ENCODE data around the gene EYS. TPM values are rescaled to one million over a fixed set of nuclear protein-coding genes. Genes with fewer than 3 reads are reported as not detected.

EYS gene
- total and polyA plus RNA-seq, 3 experiments from 2014 or later = not detected

GRCh38 chr6:65706436-65706835 lies 590 bp downstream of the EYS start:
- POLR2A ChIA-PET = no interaction called here
- DNase-seq = no peak
- H3K4me1 Mint-ChIP-seq = no peaks in the 10 kb centered on the region
- H3K27me3 ChIP-seq (ENCODE audit: insufficient read depth, low read length, poor library complexity, severe bottlenecking) = no peaks in the 10 kb centered on the region
- CTCF ChIA-PET = no interaction called here
- H3K9me3 Mint-ChIP-seq = peaks cover 2 to 24% (median 6%) of the 10 kb centered on the region in 5 donors
- no peaks in the 10 kb centered on the region for H3K36me3 ChIP-seq (ENCODE audit: insufficient read depth, low read length)
- H3K27ac Mint-ChIP-seq = no peak overlapping the region
- no peaks in the 10 kb centered on the region for H3K27me3 Mint-ChIP-seq
- H3K27ac ChIP-seq (ENCODE audit: low read depth, low read length) = no peak overlapping the region
- H3K36me3 Mint-ChIP-seq = no peaks in the 10 kb centered on the region
- H3K9me3 ChIP-seq (ENCODE audit: low read length) = no peaks in the 10 kb centered on the region
- H3K4me3 ChIP-seq (ENCODE audit: low read length) = no peak overlapping the region
- H3K4me1 ChIP-seq (ENCODE audit: insufficient read depth, low read length) = no peaks in the 10 kb centered on the region
- no peak overlapping the region for H3K4me3 Mint-ChIP-seq

- no peaks in the 10 kb centered on the region for H3K9me3 ChIP-seq (ENCODE audit: low read length)
- no peaks in the 10 kb centered on the region for H3K36me3 ChIP-seq (ENCODE audit: insufficient read depth, low read length)
- Mint-ChIP-seq H3K4me3 (no peak overlapping the region), H3K9me3 (peaks cover 2 to 25% (median 10%) of the 10 kb centered on the region in 5 donors), H3K27me3 (no peaks in the 10 kb centered on the region), H3K36me3 (no peaks in the 10 kb centered on the region), H3K27ac (no peak overlapping the region), H3K4me1 (no peaks in the 10 kb centered on the region)
- DNase-seq = no peak
- H3K4me1 ChIP-seq (ENCODE audit: insufficient read depth, low read length) = no peaks in the 10 kb centered on the region
- CTCF ChIA-PET = no interaction called here
- no peaks in the 10 kb centered on the region for H3K27me3 ChIP-seq (ENCODE audit: insufficient read depth, low read length, poor library complexity, severe bottlenecking)
- POLR2A ChIA-PET = no interaction called here
- no peak overlapping the region for H3K27ac ChIP-seq (ENCODE audit: low read depth, low read length)
- H3K4me3 ChIP-seq (ENCODE audit: low read length) = no peak overlapping the region
These were observed 5.7 kb downstream of the EYS start for GRCh38 chr6:65701325-65701724.

GRCh38 chr6:65700561-65700960 lies 6.5 kb downstream of the EYS start:
- no peaks in the 10 kb centered on the region for H3K4me1 Mint-ChIP-seq
- H3K27me3 Mint-ChIP-seq = no peaks in the 10 kb centered on the region
- no peaks in the 10 kb centered on the region for H3K9me3 ChIP-seq (ENCODE audit: low read length)
- H3K36me3 Mint-ChIP-seq = no peaks in the 10 kb centered on the region
- no peak for DNase-seq
- no peak overlapping the region for H3K27ac Mint-ChIP-seq
- H3K4me1 ChIP-seq (ENCODE audit: insufficient read depth, low read length) = no peaks in the 10 kb centered on the region
- no peak overlapping the region for H3K27ac ChIP-seq (ENCODE audit: low read depth, low read length)
- no peak overlapping the region for H3K4me3 ChIP-seq (ENCODE audit: low read length)
- no peak overlapping the region for H3K4me3 Mint-ChIP-seq
- H3K36me3 ChIP-seq (ENCODE audit: insufficient read depth, low read length) = no peaks in the 10 kb centered on the region
- POLR2A ChIA-PET = no interaction called here
- CTCF ChIA-PET = no interaction called here
- no peaks in the 10 kb centered on the region for H3K27me3 ChIP-seq (ENCODE audit: insufficient read depth, low read length, poor library complexity, severe bottlenecking)
- peaks cover 2 to 25% (median 10%) of the 10 kb centered on the region in 5 donors for H3K9me3 Mint-ChIP-seq

- no peak overlapping the region for H3K27ac ChIP-seq (ENCODE audit: low read depth, low read length)
- peaks cover 0 to 1% (median 0%) of the 10 kb centered on the region in 3 donors for H3K36me3 Mint-ChIP-seq
- no peaks in the 10 kb centered on the region for H3K4me1 Mint-ChIP-seq
- no peak overlapping the region for H3K4me3 ChIP-seq (ENCODE audit: low read length)
- no peaks in the 10 kb centered on the region for H3K9me3 ChIP-seq (ENCODE audit: low read length)
- ChIA-PET POLR2A (no interaction called here), CTCF (no interaction called here)
- no peak for DNase-seq
- H3K4me3 Mint-ChIP-seq = no peak overlapping the region
- no peaks in the 10 kb centered on the region for H3K27me3 ChIP-seq (ENCODE audit: insufficient read depth, low read length, poor library complexity, severe bottlenecking)
- H3K4me1 ChIP-seq (ENCODE audit: insufficient read depth, low read length) = no peaks in the 10 kb centered on the region
- no peak overlapping the region for H3K27ac Mint-ChIP-seq
- H3K27me3 Mint-ChIP-seq = no peaks in the 10 kb centered on the region
- no peaks in the 10 kb centered on the region for H3K36me3 ChIP-seq (ENCODE audit: insufficient read depth, low read length)
- H3K9me3 Mint-ChIP-seq = peaks cover 8 to 26% (median 9%) of the 10 kb centered on the region in 5 donors
These were observed 14.9 kb downstream of the EYS start for GRCh38 chr6:65692109-65692508.

- Mint-ChIP-seq H3K9me3 (peaks cover 5 to 60% (median 14%) of the 10 kb centered on the region in 5 donors), H3K27me3 (no peaks in the 10 kb centered on the region), H3K27ac (no peak overlapping the region), H3K36me3 (no peaks in the 10 kb centered on the region), H3K4me3 (no peak overlapping the region), H3K4me1 (no peaks in the 10 kb centered on the region)
- H3K27me3 ChIP-seq (ENCODE audit: insufficient read depth, low read length, poor library complexity, severe bottlenecking) = no peaks in the 10 kb centered on the region
- ChIA-PET POLR2A (no interaction called here), CTCF (no interaction called here)
- no peaks in the 10 kb centered on the region for H3K36me3 ChIP-seq (ENCODE audit: insufficient read depth, low read length)
- DNase-seq = no peak
- H3K4me3 ChIP-seq (ENCODE audit: low read length) = no peak overlapping the region
- no peak overlapping the region for H3K27ac ChIP-seq (ENCODE audit: low read depth, low read length)
- H3K9me3 ChIP-seq (ENCODE audit: low read length) = no peaks in the 10 kb centered on the region
- H3K4me1 ChIP-seq (ENCODE audit: insufficient read depth, low read length) = no peaks in the 10 kb centered on the region
These were observed 26.8 kb downstream of the EYS start for GRCh38 chr6:65680232-65680631.

GRCh38 chr6:65671922-65672321 lies 35.1 kb downstream of the EYS start:
- no peaks in the 10 kb centered on the region for H3K27me3 Mint-ChIP-seq
- no peak for DNase-seq
- Histone ChIP-seq H3K9me3 (ENCODE audit: low read length) (no peaks in the 10 kb centered on the region), H3K36me3 (ENCODE audit: insufficient read depth, low read length) (no peaks in the 10 kb centered on the region), H3K4me3 (ENCODE audit: low read length) (no peak overlapping the region), H3K27me3 (ENCODE audit: insufficient read depth, low read length, poor library complexity, severe bottlenecking) (no peaks in the 10 kb centered on the region), H3K27ac (ENCODE audit: low read depth, low read length) (no peak overlapping the region), H3K4me1 (ENCODE audit: insufficient read depth, low read length) (no peaks in the 10 kb centered on the region)
- POLR2A ChIA-PET = no interaction called here
- H3K4me1 Mint-ChIP-seq = no peaks in the 10 kb centered on the region
- H3K9me3 Mint-ChIP-seq = peaks cover 12 to 45% (median 22%) of the 10 kb centered on the region in 5 donors
- CTCF ChIA-PET = no interaction called here
- no peak overlapping the region for H3K27ac Mint-ChIP-seq
- no peak overlapping the region for H3K4me3 Mint-ChIP-seq
- H3K36me3 Mint-ChIP-seq = no peaks in the 10 kb centered on the region

- Histone ChIP-seq H3K27ac (ENCODE audit: low read depth, low read length) (no peak overlapping the region), H3K9me3 (ENCODE audit: low read length) (no peaks in the 10 kb centered on the region), H3K27me3 (ENCODE audit: insufficient read depth, low read length, poor library complexity, severe bottlenecking) (no peaks in the 10 kb centered on the region), H3K4me3 (ENCODE audit: low read length) (no peak overlapping the region), H3K4me1 (ENCODE audit: insufficient read depth, low read length) (no peaks in the 10 kb centered on the region), H3K36me3 (ENCODE audit: insufficient read depth, low read length) (no peaks in the 10 kb centered on the region)
- Mint-ChIP-seq H3K4me1 (no peaks in the 10 kb centered on the region), H3K9me3 (peaks cover 10 to 37% (median 13%) of the 10 kb centered on the region in 5 donors), H3K27ac (no peak overlapping the region), H3K4me3 (no peak overlapping the region), H3K36me3 (peaks cover 0 to 2% (median 0%) of the 10 kb centered on the region in 3 donors), H3K27me3 (no peaks in the 10 kb centered on the region)
- no peak for DNase-seq
- POLR2A ChIA-PET = no interaction called here
- CTCF ChIA-PET = no interaction called here
These were observed 38.9 kb downstream of the EYS start for GRCh38 chr6:65667916-65668656.

GRCh38 chr6:65650086-65650485 lies 56.9 kb downstream of the EYS start:
- Histone ChIP-seq H3K36me3 (ENCODE audit: insufficient read depth, low read length) (no peaks in the 10 kb centered on the region), H3K4me1 (ENCODE audit: insufficient read depth, low read length) (no peaks in the 10 kb centered on the region), H3K27me3 (ENCODE audit: insufficient read depth, low read length, poor library complexity, severe bottlenecking) (no peaks in the 10 kb centered on the region), H3K27ac (ENCODE audit: low read depth, low read length) (no peak overlapping the region), H3K4me3 (ENCODE audit: low read length) (no peak overlapping the region), H3K9me3 (ENCODE audit: low read length) (no peaks in the 10 kb centered on the region)
- no peaks in the 10 kb centered on the region for H3K36me3 Mint-ChIP-seq
- H3K27ac Mint-ChIP-seq = no peak overlapping the region
- no peaks in the 10 kb centered on the region for H3K27me3 Mint-ChIP-seq
- H3K4me3 Mint-ChIP-seq = no peak overlapping the region
- DNase-seq = no peak
- CTCF ChIA-PET = no interaction called here
- peaks cover 5 to 17% (median 12%) of the 10 kb centered on the region in 5 donors for H3K9me3 Mint-ChIP-seq
- no peaks in the 10 kb centered on the region for H3K4me1 Mint-ChIP-seq
- POLR2A ChIA-PET = no interaction called here

Measured in CD8-positive, alpha-beta memory T cell (primary cell).